H1 (cell line): ENCODE data around the gene COL25A1. TPM values are rescaled to one million over a fixed set of nuclear protein-coding genes. Genes with fewer than 3 reads are reported as not detected.

ENCODE experiments used
- CTCF ChIA-PET: fragments of 300-600 bp; sonication (Branson Sonifier 250); formaldehyde crosslinking; loops from one replicate; lab custom pipeline; 2021; ENCODE audit not compliant: partially characterized antibody; lab: Charles Lee
- POLR2A ChIA-PET: fragments of 300-600 bp; sonication (Branson Sonifier 250); formaldehyde crosslinking; loops from one replicate; lab custom pipeline; 2021; ENCODE audit warnings: inconsistent platforms; ENCODE audit not compliant: partially characterized antibody; lab: Charles Lee
- DNase-seq, 2 experiments: peaks; one replicate each; pipeline versions ENCODE4 v3.0.0 to v3.0.0-alpha.2; 2010 to 2022; ENCODE audit warnings: low spot score in 2 of 2, low read depth in 1 of 2, mixed read lengths in 1 of 2
- FAIRE-seq: peaks from 2 replicates; lab custom pipeline; 2011; peaks lifted over from hg19 to GRCh38; lab: Jason Lieb, UNC
- H2AFZ ChIP-seq: 2 replicates; pipeline ENCODE4 v1.8.1; 2012; ENCODE audit warnings: low read length, inconsistent platforms
- H2AK5ac ChIP-seq: 2 replicates; pipeline ENCODE4 v1.6.1; 2013; ENCODE audit warnings: low read depth, low read length
- H2BK120ac ChIP-seq: replicated peaks from 2 replicates; pipeline ENCODE3; 2013; ENCODE audit warnings: low read depth, low read length, inconsistent platforms
- H2BK12ac ChIP-seq: 2 replicates; pipeline ENCODE4 v1.6.1; 2013; ENCODE audit warnings: low read depth, low read length
- H2BK15ac ChIP-seq: 2 replicates; pipeline ENCODE4 v1.6.1; 2013; ENCODE audit warnings: low read length
- H2BK20ac ChIP-seq: 2 replicates; pipeline ENCODE4 v1.6.1; 2013; ENCODE audit warnings: low read length
- H2BK5ac ChIP-seq: 2 replicates; pipeline ENCODE4 v1.6.1; 2013; ENCODE audit warnings: low read depth, low read length
- H3K14ac ChIP-seq: 2 replicates; pipeline ENCODE4 v1.6.1; 2013; ENCODE audit warnings: inconsistent platforms; ENCODE audit not compliant: insufficient read length
- H3K18ac ChIP-seq: 2 replicates; pipeline ENCODE4 v1.6.1; 2013; ENCODE audit warnings: low read length; ENCODE audit errors: extremely low read depth
- H3K23ac ChIP-seq: 2 replicates; pipeline ENCODE4 v1.6.1; 2013; ENCODE audit warnings: inconsistent platforms; ENCODE audit not compliant: insufficient read length
- H3K23me2 ChIP-seq: 2 replicates; pipeline ENCODE4 v1.6.1; 2013; ENCODE audit warnings: low read depth, low read length
- H3K27ac ChIP-seq: 2 replicates; pipeline ENCODE4 v1.6.1; 2011; ENCODE audit warnings: low read depth, low read length, inconsistent platforms
- H3K27me3 ChIP-seq, 4 experiments: replicated peaks in 1 of 4; 1 replicate in 1 of 4; 2 replicates in 3 of 4; pipeline versions ENCODE4 v1.6.1 to v1.8.1; 2011 to 2013; ENCODE audit warnings: low read length in 3 of 4, mild to moderate bottlenecking in 3 of 4, inconsistent platforms in 2 of 4, mixed read lengths in 2 of 4, moderate library complexity in 1 of 4; ENCODE audit not compliant: control insufficient read depth in 3 of 4, insufficient read depth in 3 of 4; ENCODE audit errors: extremely low read depth in 1 of 4
- H3K36me3 ChIP-seq, 4 experiments: 2 replicates each; pipeline versions ENCODE4 v1.6.1 to v1.8.1; 2011 to 2013; ENCODE audit warnings: mild to moderate bottlenecking in 4 of 4, low read length in 3 of 4, moderate library complexity in 2 of 4, control low read depth in 1 of 4, inconsistent platforms in 1 of 4; ENCODE audit not compliant: insufficient read depth in 4 of 4, control insufficient read depth in 2 of 4
- H3K4ac ChIP-seq: replicated peaks from 2 replicates; pipeline ENCODE3; 2013; ENCODE audit warnings: low read length, low read depth, mixed read lengths, inconsistent platforms; ENCODE audit not compliant: insufficient read length
- H3K4me1 ChIP-seq, 4 experiments: replicated peaks in 1 of 4; 1 replicate in 1 of 4; 2 replicates in 3 of 4; pipeline versions ENCODE4 v1.6.1 to v1.8.1; 2011 to 2013; ENCODE audit warnings: low read length in 3 of 4, inconsistent platforms in 2 of 4, mixed read lengths in 1 of 4; ENCODE audit not compliant: insufficient read depth in 4 of 4, control insufficient read depth in 3 of 4
- H3K4me2 ChIP-seq, 2 experiments: 2 replicates each; pipeline versions ENCODE4 v1.6.1 to v1.8.1; 2011 to 2013; ENCODE audit warnings: low read depth in 2 of 2, low read length in 2 of 2, control low read depth in 1 of 2, inconsistent platforms in 1 of 2, mild to moderate bottlenecking in 1 of 2; ENCODE audit not compliant: insufficient read depth in 1 of 2
- H3K4me3 ChIP-seq, 4 experiments: fragments of 200-600, 300-600 bp in 1 of 4; sonication (generic), shearing (Covaris generic), sonication (Bioruptor Twin) in 1 of 4; 2 replicates each; pipeline versions ENCODE4 v1.5.1 to v1.8.1; 2011 to 2016; ENCODE audit warnings: low read length in 4 of 4, low read depth in 3 of 4, control low read depth in 2 of 4, inconsistent platforms in 2 of 4, mild to moderate bottlenecking in 2 of 4, mixed read lengths in 1 of 4, moderate library complexity in 1 of 4; ENCODE audit not compliant: insufficient read depth in 2 of 4; ENCODE audit errors: extremely low read depth in 1 of 4
- H3K56ac ChIP-seq: replicated peaks from 2 replicates; pipeline ENCODE3; 2013; ENCODE audit warnings: low read depth, mild to moderate bottlenecking, mixed read lengths, low read length, inconsistent platforms; ENCODE audit not compliant: insufficient read length
- H3K79me1 ChIP-seq: 2 replicates; pipeline ENCODE4 v1.6.1; 2013; ENCODE audit warnings: low read depth, low read length, control low read depth
- H3K79me2 ChIP-seq, 2 experiments: 2 replicates each; pipeline versions ENCODE4 v1.6.1 to v1.8.1; 2012 to 2013; ENCODE audit warnings: low read length in 2 of 2, mild to moderate bottlenecking in 2 of 2, inconsistent platforms in 1 of 2; ENCODE audit not compliant: insufficient read depth in 2 of 2, control insufficient read depth in 1 of 2
- H3K9ac ChIP-seq, 4 experiments: replicated peaks in 1 of 4; 1 replicate in 1 of 4; 2 replicates in 3 of 4; pipeline versions ENCODE4 v1.6.1 to v1.8.1; 2011 to 2013; ENCODE audit warnings: low read depth in 3 of 4, low read length in 3 of 4, control low read depth in 2 of 4, mild to moderate bottlenecking in 2 of 4, moderate library complexity in 2 of 4, inconsistent platforms in 1 of 4; ENCODE audit errors: extremely low read depth in 1 of 4
- H3K9me3 ChIP-seq, 2 experiments: 2 replicates each; pipeline versions ENCODE4 v1.6.1 to v1.8.1; 2012 to 2013; ENCODE audit warnings: mild to moderate bottlenecking in 2 of 2, moderate library complexity in 2 of 2, control low read depth in 1 of 2, inconsistent platforms in 1 of 2, low read depth in 1 of 2, low read length in 1 of 2, mixed read lengths in 1 of 2; ENCODE audit not compliant: insufficient read depth in 2 of 2
- H4K20me1 ChIP-seq, 2 experiments: replicated peaks in 1 of 2; 2 replicates each; pipeline versions ENCODE3 to v1.8.1; 2011 to 2013; ENCODE audit warnings: inconsistent platforms in 2 of 2, low read length in 2 of 2, mild to moderate bottlenecking in 1 of 2; ENCODE audit not compliant: insufficient read depth in 2 of 2, control insufficient read depth in 1 of 2
- H4K5ac ChIP-seq: 2 replicates; pipeline ENCODE4 v1.6.1; 2013; ENCODE audit warnings: low read length, low read depth, mixed read lengths, inconsistent platforms; ENCODE audit not compliant: insufficient read length
- H4K8ac ChIP-seq: 2 replicates; pipeline ENCODE4 v1.8.0; 2013; ENCODE audit warnings: mild to moderate bottlenecking, moderate library complexity, low read length, inconsistent platforms; ENCODE audit not compliant: insufficient read depth; ENCODE audit errors: extremely low read depth
- H4K91ac ChIP-seq: replicated peaks from 2 replicates; pipeline ENCODE3; 2013; ENCODE audit warnings: low read length, mixed read lengths, inconsistent platforms; ENCODE audit not compliant: insufficient read length
- ASH2L ChIP-seq: fragments of 200-600, 300-600 bp; sonication (generic); IDR thresholded peaks from one replicate; pipeline ENCODE4 v1.7.1; 2017; ENCODE audit warnings: low read length
- EZH2 ChIP-seq: fragments of 200-600 bp; sonication (generic); IDR thresholded peaks from 2 replicates; pipeline ENCODE4 v1.7.1; 2012; ENCODE audit warnings: low read depth, mild to moderate bottlenecking, moderate library complexity, low read length, inconsistent platforms; ENCODE audit not compliant: severe bottlenecking
- KDM5A ChIP-seq: fragments of 200-600 bp; IDR thresholded peaks from 2 replicates; pipeline ENCODE4 v1.7.1; 2012; ENCODE audit warnings: mild to moderate bottlenecking, low read length, inconsistent platforms, mixed read lengths
- RAD21 ChIP-seq, 2 experiments: IDR thresholded peaks in 1 of 2; conservative IDR thresholded peaks in 1 of 2; 2 replicates each; pipeline ENCODE4 v1.6.1; 2011; ENCODE audit warnings: low read depth in 2 of 2, low read length in 2 of 2, improper control_type of control experiment in 1 of 2, inconsistent platforms in 1 of 2, mild to moderate bottlenecking in 1 of 2, moderate library complexity in 1 of 2
- SP2 ChIP-seq: IDR thresholded peaks from 2 replicates; pipeline ENCODE4 v1.6.1; 2012; ENCODE audit warnings: mild to moderate bottlenecking, low read length, inconsistent platforms
- SP4 ChIP-seq: IDR thresholded peaks from 2 replicates; pipeline ENCODE4 v1.6.1; 2012; ENCODE audit warnings: low read length, inconsistent platforms
- TAF7 ChIP-seq: optimal IDR thresholded peaks from 2 replicates; pipeline ENCODE3; 2011; ENCODE audit warnings: low read depth, mild to moderate bottlenecking, inconsistent platforms, low read length, moderate library complexity, borderline replicate concordance
- TEAD4 ChIP-seq: IDR thresholded peaks from 2 replicates; pipeline ENCODE4 v1.6.1; 2012; ENCODE audit warnings: low read depth, low read length, inconsistent platforms, mixed read lengths
- YY1 ChIP-seq: IDR thresholded peaks from 2 replicates; pipeline ENCODE4 v1.6.1; 2011; ENCODE audit warnings: low read depth, mild to moderate bottlenecking, low read length
- WGBS, 2 experiments: shearing (Covaris generic) in 1 of 2; methylation state at CpG; one replicate each; pipeline versions ENCODE4 v1.1.6 to v1.1.7; 2013 to 2015; ENCODE audit warnings: low lambda C conversion rate in 2 of 2, mixed read lengths in 2 of 2, inconsistent platforms in 1 of 2, low coverage in 1 of 2, missing lambda C conversion rate in 1 of 2; ENCODE audit not compliant: insufficient replicate concordance in 2 of 2, insufficient coverage in 1 of 2, insufficient read length in 1 of 2; ENCODE audit errors: extremely low coverage in 1 of 2, missing lambda C conversion rate in 1 of 2; 5-methylcytosine and 5-hydroxymethylcytosine counted together
- polyA plus RNA-seq, 7 experiments: library from polyadenylated mRNA; depleted of rRNA in 3 of 7; stranded (reverse) in 5 of 7; unstranded in 2 of 7; fragments of >200 nt in 5 of 7; fragments of 200-250 nt in 2 of 7; gene quantifications; 1 replicate in 5 of 7; 2 replicates in 1 of 7; 4 replicates in 1 of 7; pipeline versions ENCODE4 v1.2.1 to v1.2.3, GENCODE V29; 2011 to 2013; ENCODE audit warnings: missing spikeins in 2 of 7, mixed read lengths in 2 of 7
- total RNA-seq: library from RNA; stranded (reverse); fragmentation: NEBNext Ultra II Directional; extraction: Animal tissue kit (Norgen Biotek cat#: 25700); gene quantifications from 2 replicates; pipeline ENCODE4 v1.2.1, GENCODE V29; 2021
- TF ChIP-seq, protein P1 (sequence below): IDR thresholded peaks from 2 replicates; pipeline ENCODE4 v1.6.1; 2011; ENCODE audit warnings: low read depth, mild to moderate bottlenecking, low read length; ENCODE audit not compliant: insufficient read depth

COL25A1 gene
- total and polyA plus RNA-seq, 2 of the 8 experiments (the other 6 are each of a cell fraction or from before 2014, with no cell fraction given), result 1.1 to 8.3 TPM

DNA sequence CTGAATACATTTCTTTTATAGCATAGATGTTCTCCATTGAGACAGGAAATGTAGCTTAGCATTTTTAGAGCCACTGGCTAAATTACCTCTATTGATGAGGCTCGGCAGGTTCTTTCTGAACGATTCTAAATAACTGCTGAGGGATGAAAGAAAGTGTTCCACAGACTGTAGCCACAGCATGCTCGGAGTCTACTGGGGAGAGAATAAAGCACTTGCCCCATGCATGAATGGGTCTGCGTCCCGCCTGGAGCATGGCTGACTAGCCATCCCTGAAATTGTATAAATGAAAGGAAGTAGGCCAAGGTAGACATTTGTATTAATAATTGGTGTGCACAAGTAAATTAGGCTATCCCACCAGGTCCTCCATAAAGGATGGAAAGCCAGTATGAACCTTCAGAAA, 269.8 kb downstream of the COL25A1 start:
- Histone ChIP-seq H3K18ac (no peak overlapping the region), H4K5ac (no peak overlapping the region), H3K23me2 (no peaks in the 10 kb centered on the region), H3K79me2 (no peaks in the 10 kb centered on the region), H2AFZ (no peak overlapping the region), H3K36me3 (no peaks in the 10 kb centered on the region), H3K4me2 (no peak overlapping the region), H3K27ac (no peak overlapping the region), H4K91ac (no peak overlapping the region), H2BK15ac (no peak overlapping the region), H4K20me1 (no peaks in the 10 kb centered on the region), H4K8ac (no peak overlapping the region), H3K4me1 (no peaks in the 10 kb centered on the region), H3K9ac (no peak overlapping the region), H3K27me3 (no peaks in the 10 kb centered on the region), H2BK120ac (no peak overlapping the region), H2BK12ac (no peak overlapping the region), H2AK5ac (no peak overlapping the region), H3K14ac (no peak overlapping the region), H3K4me3 (no peak overlapping the region), H3K56ac (no peak overlapping the region), H3K23ac (no peak overlapping the region), H2BK5ac (no peak overlapping the region), H2BK20ac (no peak overlapping the region), H3K9me3 (no peaks in the 10 kb centered on the region), H3K79me1 (no peaks in the 10 kb centered on the region), H3K4ac (no peak overlapping the region)
- CTCF ChIA-PET, result no interaction called here
- no peak for TF ChIP-seq KDM5A
- no peak for TF ChIP-seq SP2
- TF ChIP-seq TAF7, result no peak
- no peak for TF ChIP-seq TEAD4
- TF ChIP-seq SP4, result no peak
- TF ChIP-seq ASH2L, result no peak
- no peak for TF ChIP-seq YY1
- TF ChIP-seq, protein P1, sequence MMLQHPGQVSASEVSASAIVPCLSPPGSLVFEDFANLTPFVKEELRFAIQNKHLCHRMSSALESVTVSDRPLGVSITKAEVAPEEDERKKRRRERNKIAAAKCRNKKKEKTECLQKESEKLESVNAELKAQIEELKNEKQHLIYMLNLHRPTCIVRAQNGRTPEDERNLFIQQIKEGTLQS, result no peak
- no peak for TF ChIP-seq RAD21 (IDR thresholded peaks at IDR 0.05 in 1 of 2, conservative IDR thresholded peaks at IDR 0.05 in 1 of 2; ENCODE audit: low read depth in 2 of 2, low read length in 2 of 2)
- no peak for TF ChIP-seq EZH2
- POLR2A ChIA-PET, result interaction anchor here (0.5 kb wide), 1 partner anchor 269 kb away, joined by 3 read pairs; no protein-coding TSS in a partner anchor
- 97% methylated on average over 5 of the region's 5 CpGs; no CpG with 5 or more reads in 1 of the 2 experiments for WGBS, 2 experiments
- FAIRE-seq, result no peak
- DNase-seq, result no peak
